ENCODE measurements around the gene CACNA2D3. TPM values are rescaled to one million over a fixed set of nuclear protein-coding genes. Genes with fewer than 3 reads are reported as not detected.

The CACNA2D3 gene
- total RNA-seq, 2 donors from 2014 or later = 0.97 TPM; not detected in 1

DNA sequence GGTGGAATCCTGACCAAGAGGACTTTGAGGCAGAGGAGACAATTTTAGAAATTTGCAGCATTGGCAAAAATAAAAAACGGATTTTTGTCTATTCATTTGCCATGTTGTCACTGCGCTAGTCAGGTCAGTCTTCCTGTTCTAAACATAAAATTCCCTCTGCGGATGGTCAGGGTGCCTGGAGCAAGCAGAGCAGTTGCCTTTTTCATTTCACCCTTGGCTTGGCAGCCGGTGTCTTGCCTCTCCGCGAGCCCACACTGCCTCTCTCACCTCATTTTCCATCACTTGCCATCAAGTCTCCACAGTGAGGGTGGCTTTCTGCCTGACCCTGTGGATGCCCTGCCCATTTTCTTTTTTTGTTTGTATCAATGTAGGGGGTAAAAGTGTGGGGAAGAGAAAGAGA lies 409.4 kb downstream of the CACNA2D3 start:
- H3K27me3 ChIP-seq (ENCODE audit: control insufficient read depth, insufficient read depth, low read length, poor library complexity, severe bottlenecking) = no peaks in the 10 kb centered on the region
- DNase-seq = no peak
- H3K27ac ChIP-seq (ENCODE audit: low read depth, low read length) = no peak overlapping the region
- H3K9me3 ChIP-seq (ENCODE audit: control insufficient read depth, low read length) = no peaks in the 10 kb centered on the region
- H3K4me3 ChIP-seq (ENCODE audit: low read length) = no peak overlapping the region
- Mint-ChIP-seq H3K4me3 (no peak overlapping the region), H3K36me3 (ENCODE audit: low read depth) (no peaks in the 10 kb centered on the region), H3K9me3 (no peaks in the 10 kb centered on the region), H3K4me1 (no peaks in the 10 kb centered on the region), H3K27ac (no peak overlapping the region), H3K27me3 (ENCODE audit: insufficient read depth) (peaks cover 2% of the 10 kb centered on the region)
- TF ChIP-seq, protein P1, sequence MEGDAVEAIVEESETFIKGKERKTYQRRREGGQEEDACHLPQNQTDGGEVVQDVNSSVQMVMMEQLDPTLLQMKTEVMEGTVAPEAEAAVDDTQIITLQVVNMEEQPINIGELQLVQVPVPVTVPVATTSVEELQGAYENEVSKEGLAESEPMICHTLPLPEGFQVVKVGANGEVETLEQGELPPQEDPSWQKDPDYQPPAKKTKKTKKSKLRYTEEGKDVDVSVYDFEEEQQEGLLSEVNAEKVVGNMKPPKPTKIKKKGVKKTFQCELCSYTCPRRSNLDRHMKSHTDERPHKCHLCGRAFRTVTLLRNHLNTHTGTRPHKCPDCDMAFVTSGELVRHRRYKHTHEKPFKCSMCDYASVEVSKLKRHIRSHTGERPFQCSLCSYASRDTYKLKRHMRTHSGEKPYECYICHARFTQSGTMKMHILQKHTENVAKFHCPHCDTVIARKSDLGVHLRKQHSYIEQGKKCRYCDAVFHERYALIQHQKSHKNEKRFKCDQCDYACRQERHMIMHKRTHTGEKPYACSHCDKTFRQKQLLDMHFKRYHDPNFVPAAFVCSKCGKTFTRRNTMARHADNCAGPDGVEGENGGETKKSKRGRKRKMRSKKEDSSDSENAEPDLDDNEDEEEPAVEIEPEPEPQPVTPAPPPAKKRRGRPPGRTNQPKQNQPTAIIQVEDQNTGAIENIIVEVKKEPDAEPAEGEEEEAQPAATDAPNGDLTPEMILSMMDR (conservative IDR thresholded peaks at IDR 0.05) = no peak
- 83 to 94% methylated on average over 3 to 6 of the region's 6 CpGs for WGBS, 2 experiments (ENCODE audit: insufficient coverage in 1 of 2, insufficient read length in 1 of 2)
- H3K4me1 ChIP-seq (ENCODE audit: control insufficient read depth, insufficient read depth, low read length) = no peaks in the 10 kb centered on the region
- H3K9ac ChIP-seq (ENCODE audit: extremely low read depth, low read length, poor library complexity, severe bottlenecking) = no peak overlapping the region
- H3K36me3 ChIP-seq (ENCODE audit: control insufficient read depth, insufficient read depth, low read length) = no peaks in the 10 kb centered on the region

GRCh38 chr3:54533856-54534255 lies 411.5 kb downstream of the CACNA2D3 start:
- no peaks in the 10 kb centered on the region for H3K9me3 Mint-ChIP-seq
- Histone ChIP-seq H3K9ac (ENCODE audit: extremely low read depth, low read length, poor library complexity, severe bottlenecking) (no peak overlapping the region), H3K36me3 (ENCODE audit: control insufficient read depth, insufficient read depth, low read length) (no peaks in the 10 kb centered on the region), H3K9me3 (ENCODE audit: control insufficient read depth, low read length) (no peaks in the 10 kb centered on the region), H3K27ac (ENCODE audit: low read depth, low read length) (no peak overlapping the region), H3K4me1 (ENCODE audit: control insufficient read depth, insufficient read depth, low read length) (no peaks in the 10 kb centered on the region), H3K4me3 (ENCODE audit: low read length) (no peak overlapping the region), H3K27me3 (ENCODE audit: control insufficient read depth, insufficient read depth, low read length, poor library complexity, severe bottlenecking) (no peaks in the 10 kb centered on the region)
- peaks cover 2% of the 10 kb centered on the region for H3K4me1 Mint-ChIP-seq
- peak; percentile 65 for DNase-seq
- 75 to 86% methylated on average over 4 of the region's 4 CpGs for WGBS, 2 experiments (ENCODE audit: insufficient coverage in 1 of 2, insufficient read length in 1 of 2)
- H3K4me3 Mint-ChIP-seq = no peak overlapping the region
- TF ChIP-seq, protein P1 (conservative IDR thresholded peaks at IDR 0.05) = peak; percentile 68
- H3K27ac Mint-ChIP-seq = no peak overlapping the region
- H3K27me3 Mint-ChIP-seq (ENCODE audit: insufficient read depth) = peaks cover 3% of the 10 kb centered on the region
- no peaks in the 10 kb centered on the region for H3K36me3 Mint-ChIP-seq (ENCODE audit: low read depth)

DNA sequence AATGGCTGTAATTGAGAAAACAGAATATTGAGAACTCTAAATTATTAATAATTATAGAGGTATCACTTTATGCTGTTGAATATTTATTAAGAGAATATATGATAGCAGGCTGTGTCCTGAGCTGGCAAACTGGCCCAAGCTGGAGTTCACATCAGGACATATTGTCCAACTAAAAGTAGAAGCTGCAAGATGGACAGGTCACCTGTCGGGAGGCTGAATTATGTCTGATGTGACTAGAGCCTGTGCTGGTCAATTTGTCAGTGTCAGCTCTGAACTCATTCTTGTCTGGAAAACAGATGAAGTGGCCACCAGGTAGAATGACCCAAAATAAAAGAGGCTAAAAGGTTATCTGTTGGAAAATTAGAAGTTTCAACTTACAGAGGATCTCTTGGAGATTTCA lies 413.3 kb downstream of the CACNA2D3 start:
- Mint-ChIP-seq H3K27me3 (ENCODE audit: insufficient read depth) (peaks cover 3% of the 10 kb centered on the region), H3K4me3 (no peak overlapping the region), H3K9me3 (no peaks in the 10 kb centered on the region), H3K27ac (no peak overlapping the region), H3K36me3 (ENCODE audit: low read depth) (no peaks in the 10 kb centered on the region), H3K4me1 (peaks cover 2% of the 10 kb centered on the region)
- Histone ChIP-seq H3K4me3 (ENCODE audit: low read length) (no peak overlapping the region), H3K4me1 (ENCODE audit: control insufficient read depth, insufficient read depth, low read length) (no peaks in the 10 kb centered on the region), H3K36me3 (ENCODE audit: control insufficient read depth, insufficient read depth, low read length) (no peaks in the 10 kb centered on the region), H3K27ac (ENCODE audit: low read depth, low read length) (no peak overlapping the region), H3K9me3 (ENCODE audit: control insufficient read depth, low read length) (no peaks in the 10 kb centered on the region), H3K27me3 (ENCODE audit: control insufficient read depth, insufficient read depth, low read length, poor library complexity, severe bottlenecking) (no peaks in the 10 kb centered on the region), H3K9ac (ENCODE audit: extremely low read depth, low read length, poor library complexity, severe bottlenecking) (no peak overlapping the region)
- DNase-seq = no peak
- TF ChIP-seq, protein P1 (conservative IDR thresholded peaks at IDR 0.05) = no peak
- WGBS, 2 experiments (ENCODE audit: insufficient coverage in 1 of 2, insufficient read length in 1 of 2) = 88 to 100% methylated on average over 1 of the region's 1 CpG

Data from endodermal cell (in vitro differentiated cells).